T-cell (primary cell): ENCODE data around the gene B3GALNT1. TPM values are rescaled to one million over a fixed set of nuclear protein-coding genes. Genes with fewer than 3 reads are reported as not detected.

ENCODE experiments used
- ATAC-seq, 4 experiments: fragments of 200-7000 bp in 3 of 4; fragments of 150-1000 bp in 1 of 4; cut with Tn5 transposase; replicated peaks in 1 of 4; 1 replicate in 3 of 4; 2 replicates in 1 of 4; pipeline ENCODE4 v1.10.0; 2021; ENCODE audit warnings: moderate library complexity in 3 of 4, mild to moderate bottlenecking in 2 of 4, moderate number of reproducible peaks in 1 of 4
- CTCF ChIA-PET, 2 donors: fragments of 300-600 bp; sonication (Branson Sonifier 250); formaldehyde crosslinking; loops; one replicate each; lab custom pipeline; 2022; ENCODE audit warnings: antibody characterized with exemption in 2 of 2; lab: Charles Lee
- POLR2A ChIA-PET, 2 donors: fragments of 300-600 bp; sonication (Branson Sonifier 250); formaldehyde crosslinking; loops; one replicate each; lab custom pipeline; 2022; ENCODE audit warnings: antibody characterized with exemption in 2 of 2; lab: Charles Lee
- DNase-seq, 35 experiments: peaks; one replicate each; pipeline versions ENCODE4 v3.0.0 to v3.0.0-alpha.2; 2013 to 2023
- H3K27ac ChIP-seq: one replicate; pipeline ENCODE4 v1.5.1; 2013; ENCODE audit warnings: low read length
- H3K27me3 ChIP-seq, 2 experiments: replicated peaks in 1 of 2; 1 replicate in 1 of 2; 2 replicates in 1 of 2; pipeline versions ENCODE4 v1.6.1 to v1.7.0; 2013; ENCODE audit warnings: low read length in 1 of 2, mixed read lengths in 1 of 2; ENCODE audit not compliant: control insufficient read depth in 2 of 2, insufficient read depth in 2 of 2; ENCODE audit errors: extremely low read depth in 1 of 2
- H3K36me3 ChIP-seq, 2 donors: 1 replicate in 1 of 2; 2 replicates in 1 of 2; pipeline versions ENCODE4 v1.6.1 to v1.7.0; 2013; ENCODE audit warnings: low read length in 1 of 2; ENCODE audit not compliant: control insufficient read depth in 2 of 2, insufficient read depth in 1 of 2; ENCODE audit errors: extremely low read depth in 1 of 2
- H3K4me1 ChIP-seq, 2 experiments: 1 replicate in 1 of 2; 2 replicates in 1 of 2; pipeline versions ENCODE4 v1.6.1 to v1.7.0; 2013; ENCODE audit warnings: low read length in 2 of 2, mixed read lengths in 1 of 2; ENCODE audit not compliant: insufficient read depth in 2 of 2, control insufficient read depth in 1 of 2; ENCODE audit errors: extremely low read depth in 1 of 2
- H3K4me3 ChIP-seq, 2 donors: 1 replicate in 1 of 2; 2 replicates in 1 of 2; pipeline versions ENCODE4 v1.5.1 to v1.7.0; 2013; ENCODE audit warnings: mild to moderate bottlenecking in 2 of 2, low read length in 1 of 2, moderate library complexity in 1 of 2; ENCODE audit not compliant: control insufficient read depth in 1 of 2; ENCODE audit errors: extremely low read depth in 1 of 2
- H3K9me3 ChIP-seq: 2 replicates; pipeline ENCODE4 v1.7.0; 2013
- H3K27ac Mint-ChIP-seq, 2 donors: one replicate each; pipeline ENCODE4 v1.8.0; 2020 to 2021; ENCODE audit warnings: mild to moderate bottlenecking in 2 of 2, mixed read lengths in 2 of 2
- H3K27me3 Mint-ChIP-seq, 2 donors: one replicate each; pipeline ENCODE4 v1.8.0; 2021 to 2022; ENCODE audit warnings: mixed read lengths in 2 of 2
- H3K36me3 Mint-ChIP-seq: one replicate; pipeline ENCODE4 v1.8.0; 2021; ENCODE audit warnings: mixed read lengths
- H3K4me1 Mint-ChIP-seq, 3 donors: one replicate each; pipeline ENCODE4 v1.8.0; 2020 to 2022; ENCODE audit warnings: mixed read lengths in 3 of 3, mild to moderate bottlenecking in 1 of 3
- H3K4me3 Mint-ChIP-seq, 3 donors: one replicate each; pipeline ENCODE4 v1.8.0; 2020 to 2022; ENCODE audit warnings: mild to moderate bottlenecking in 3 of 3, mixed read lengths in 3 of 3, moderate library complexity in 3 of 3
- H3K9me3 Mint-ChIP-seq, 3 donors: one replicate each; pipeline ENCODE4 v1.8.0; 2020 to 2022; ENCODE audit warnings: mixed read lengths in 3 of 3
- WGBS: methylation state at CpG from one replicate; pipeline ENCODE4 v1.1.5; 2013; ENCODE audit warnings: missing lambda C conversion rate; ENCODE audit not compliant: insufficient coverage; 5-methylcytosine and 5-hydroxymethylcytosine counted together
- total RNA-seq, 35 experiments: library from RNA in 6 of 35; stranded (reverse) in 6 of 35; fragments of 120-200 nt in 1 of 35; gene quantifications; one replicate each; pipeline versions ENCODE4 v1.2.1 to v1.2.4 and lab custom pipeline; 2013 to 2026

The B3GALNT1 gene, protein sequence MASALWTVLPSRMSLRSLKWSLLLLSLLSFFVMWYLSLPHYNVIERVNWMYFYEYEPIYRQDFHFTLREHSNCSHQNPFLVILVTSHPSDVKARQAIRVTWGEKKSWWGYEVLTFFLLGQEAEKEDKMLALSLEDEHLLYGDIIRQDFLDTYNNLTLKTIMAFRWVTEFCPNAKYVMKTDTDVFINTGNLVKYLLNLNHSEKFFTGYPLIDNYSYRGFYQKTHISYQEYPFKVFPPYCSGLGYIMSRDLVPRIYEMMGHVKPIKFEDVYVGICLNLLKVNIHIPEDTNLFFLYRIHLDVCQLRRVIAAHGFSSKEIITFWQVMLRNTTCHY
- total RNA-seq (1 to 10 TPM in 1 of 5 donors, under 1 TPM in 4; 0.50 to 1.4 (median 0.60) TPM), total RNA-seq (lab: John Stamatoyannopoulos, UW) (0.06 to 2.8 (median 0.67) reads per million in 29 experiments)
- 0.52 TPM for total RNA-seq (2013)

DNA sequence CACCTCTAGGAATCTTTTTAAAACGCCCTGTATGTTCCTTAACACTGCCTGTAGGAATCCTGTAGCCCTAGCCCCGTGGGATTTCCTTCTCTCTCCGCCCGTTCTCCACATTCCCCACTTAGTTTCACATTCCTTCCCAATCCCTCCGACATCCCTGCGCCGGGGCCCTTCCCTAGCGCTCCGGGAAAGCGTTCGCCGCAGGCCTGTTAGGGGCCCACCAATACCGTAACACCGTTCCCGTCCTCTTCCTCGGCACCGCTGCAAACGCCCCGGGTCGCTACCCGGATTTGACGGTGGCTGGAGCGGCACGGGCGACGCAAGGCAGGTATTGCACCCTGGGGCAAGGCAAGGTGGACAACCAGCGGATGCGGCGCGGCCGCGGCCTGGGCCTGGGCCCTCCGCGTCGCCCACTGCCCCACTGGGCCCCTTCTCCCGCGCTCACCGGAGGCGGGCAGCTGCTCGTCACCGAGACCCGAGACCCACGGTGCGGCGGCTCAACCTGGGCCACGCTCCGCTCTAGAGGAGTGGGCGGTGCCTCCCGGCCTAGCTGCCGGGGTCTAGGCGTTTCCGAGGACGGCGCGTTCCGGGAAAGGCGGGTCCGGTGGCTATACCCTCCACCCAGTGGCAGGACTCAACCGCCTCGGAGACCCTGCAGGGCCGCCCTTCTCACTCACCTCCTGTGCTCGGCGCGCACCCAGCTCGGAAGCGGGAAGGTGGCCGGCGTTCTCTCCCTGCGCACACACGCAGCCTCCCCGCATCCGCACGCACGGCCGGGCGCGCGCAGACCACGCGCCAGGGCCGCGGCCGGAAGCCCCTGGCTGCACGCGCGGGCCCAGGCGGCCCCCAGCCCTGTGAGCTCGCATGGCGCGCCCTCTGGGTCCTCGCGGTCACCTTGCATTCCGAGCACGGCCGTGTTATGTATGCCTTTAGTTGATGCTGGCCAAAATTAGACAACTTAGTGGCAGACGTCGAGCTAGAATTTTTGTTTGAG, at the start of gene B3GALNT1:
Gene B3GALNT1, minus strand, starts transcription at position 789 of the 991 bp plus-strand sequence. CDS start 18,595 bp downstream, outside the sequence.
- peak within 1 kb of the TSS; percentile 39 to 77 for H3K4me3 ChIP-seq
- ATAC-seq (peak; percentile 54 to 68 (median 61)), DNase-seq (peak in 14 of 35 experiments; percentile 2 to 26 (median 7))
- Mint-ChIP-seq H3K9me3 (no peaks in the 10 kb centered on the region), H3K4me3 (peak within 1 kb of the TSS; percentile 59 to 63 (median 60)), H3K4me1 (peaks cover 6 to 12% (median 7%) of the 10 kb centered on the region in 3 donors), H3K27ac (no peak within 1 kb of the TSS), H3K27me3 (peaks cover 17 to 32% of the 10 kb centered on the region in 2 donors), H3K36me3 (no peaks in the 10 kb centered on the region)
- peaks cover 0 to 16% of the 10 kb centered on the region in 2 experiments for H3K27me3 ChIP-seq
- 7% methylated on average over 96 of the region's 97 CpGs for WGBS
- no peaks in the 10 kb centered on the region for H3K9me3 ChIP-seq
- no peak within 1 kb of the TSS for H3K27ac ChIP-seq
- no peaks in the 10 kb centered on the region for H3K36me3 ChIP-seq
- H3K4me1 ChIP-seq, result peaks cover 0 to 8% of the 10 kb centered on the region in 2 experiments
- CTCF ChIA-PET, result no interaction called here
- POLR2A ChIA-PET, result no interaction called here

DNA sequence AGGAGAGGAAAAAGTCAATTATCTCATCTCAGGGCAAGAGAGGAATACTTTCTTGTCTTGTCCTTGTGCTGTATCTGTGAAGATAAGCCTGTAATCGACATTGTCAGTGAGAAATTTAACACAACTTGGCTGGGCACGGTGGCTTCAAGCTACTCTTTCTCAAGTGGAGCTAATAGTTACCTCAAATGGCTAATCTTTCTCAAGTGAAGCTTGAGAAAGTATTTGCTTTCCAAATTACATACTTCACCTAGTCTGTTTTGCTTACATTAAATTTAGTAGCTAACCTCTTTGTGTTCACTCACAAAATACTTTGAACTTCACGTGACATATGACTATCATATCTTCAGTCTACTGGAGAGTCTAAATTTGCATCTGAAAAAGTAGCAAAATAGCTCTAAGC, 48.3 kb upstream of the B3GALNT1 start:
- Mint-ChIP-seq H3K27ac (no peak overlapping the region), H3K9me3 (no peaks in the 10 kb centered on the region), H3K4me1 (no peaks in the 10 kb centered on the region), H3K36me3 (no peaks in the 10 kb centered on the region), H3K4me3 (no peak overlapping the region), H3K27me3 (peaks cover 8 to 14% of the 10 kb centered on the region in 2 donors)
- CTCF ChIA-PET, result no interaction called here
- Histone ChIP-seq H3K9me3 (no peaks in the 10 kb centered on the region), H3K36me3 (no peaks in the 10 kb centered on the region), H3K4me3 (no peak overlapping the region), H3K27ac (no peak overlapping the region), H3K27me3 (no peaks in the 10 kb centered on the region), H3K4me1 (no peaks in the 10 kb centered on the region)
- 73% methylated on average over 3 of the region's 3 CpGs for WGBS
- ATAC-seq (no peak), DNase-seq (no peak)
- POLR2A ChIA-PET, result no interaction called here

DNA sequence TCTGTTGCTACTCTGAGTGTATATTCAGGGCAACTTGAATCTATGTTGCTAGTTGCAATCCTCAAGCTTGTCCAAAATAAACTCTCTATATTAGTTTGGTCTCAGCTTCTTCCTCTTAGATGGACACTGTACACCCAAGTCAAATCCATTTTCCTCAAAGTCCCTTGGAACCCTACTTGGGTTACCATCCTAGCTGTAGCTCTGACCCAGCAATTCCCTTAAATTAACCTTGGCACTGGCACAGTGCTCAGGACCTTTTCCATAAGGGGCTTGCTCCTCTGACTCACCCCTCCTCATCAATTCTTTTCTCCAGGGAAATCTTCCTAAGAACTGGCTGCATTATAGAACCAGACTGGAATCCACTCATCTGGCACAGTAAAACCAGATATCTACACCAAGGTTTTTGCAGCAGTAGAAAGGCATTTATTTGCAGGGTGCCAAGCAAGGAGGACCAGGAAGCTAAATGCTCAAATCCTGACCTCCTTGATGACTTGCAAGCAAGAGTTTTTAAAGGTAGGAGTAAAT, 44.9 kb upstream of the B3GALNT1 start:
- no peak for DNase-seq
- Histone ChIP-seq H3K27me3 (no peaks in the 10 kb centered on the region), H3K4me1 (no peaks in the 10 kb centered on the region), H3K4me3 (no peak overlapping the region), H3K9me3 (no peaks in the 10 kb centered on the region), H3K36me3 (no peaks in the 10 kb centered on the region), H3K27ac (no peak overlapping the region)
- CTCF ChIA-PET, result no interaction called here
- H3K27ac Mint-ChIP-seq, result no peak overlapping the region
- no peak overlapping the region for H3K4me3 Mint-ChIP-seq
- H3K9me3 Mint-ChIP-seq, result peaks cover 0 to 6% (median 0%) of the 10 kb centered on the region in 3 donors
- no peaks in the 10 kb centered on the region for H3K36me3 Mint-ChIP-seq
- POLR2A ChIA-PET, result no interaction called here
- H3K4me1 Mint-ChIP-seq, result no peaks in the 10 kb centered on the region
- ATAC-seq, result no peak
- peaks cover 5 to 8% of the 10 kb centered on the region in 2 donors for H3K27me3 Mint-ChIP-seq

DNA sequence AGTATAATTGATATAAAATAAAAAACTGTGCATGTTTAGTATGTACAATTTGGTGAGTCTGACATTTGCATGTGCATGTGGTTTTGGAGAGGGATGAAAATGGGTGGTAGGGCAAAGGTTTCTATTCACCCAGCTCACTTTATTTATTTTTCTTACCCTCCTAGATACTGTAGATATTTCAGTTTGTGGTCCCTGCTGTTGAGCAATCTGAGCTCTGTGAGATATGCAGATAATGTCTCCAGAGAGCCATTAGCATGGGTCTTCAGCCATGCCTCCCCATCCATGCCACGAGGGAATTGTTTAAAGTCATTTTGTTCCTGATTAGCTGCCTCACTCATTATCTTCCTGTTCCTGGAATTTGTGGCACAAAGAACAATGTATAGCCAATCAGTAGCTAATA, 44.4 kb upstream of the B3GALNT1 start:
- Mint-ChIP-seq H3K4me3 (no peak overlapping the region), H3K4me1 (no peaks in the 10 kb centered on the region), H3K9me3 (peaks cover 0 to 6% (median 0%) of the 10 kb centered on the region in 3 donors), H3K27me3 (peaks cover 7 to 8% of the 10 kb centered on the region in 2 donors), H3K27ac (no peak overlapping the region), H3K36me3 (no peaks in the 10 kb centered on the region)
- Histone ChIP-seq H3K4me1 (no peaks in the 10 kb centered on the region), H3K27me3 (no peaks in the 10 kb centered on the region), H3K27ac (no peak overlapping the region), H3K9me3 (no peaks in the 10 kb centered on the region), H3K4me3 (no peak overlapping the region), H3K36me3 (no peaks in the 10 kb centered on the region)
- ChIA-PET CTCF (no interaction called here), POLR2A (no interaction called here)
- DNase-seq (no peak), ATAC-seq (no peak)
- WGBS, result no CpG with 5 or more reads among the region's 1 CpG

DNA sequence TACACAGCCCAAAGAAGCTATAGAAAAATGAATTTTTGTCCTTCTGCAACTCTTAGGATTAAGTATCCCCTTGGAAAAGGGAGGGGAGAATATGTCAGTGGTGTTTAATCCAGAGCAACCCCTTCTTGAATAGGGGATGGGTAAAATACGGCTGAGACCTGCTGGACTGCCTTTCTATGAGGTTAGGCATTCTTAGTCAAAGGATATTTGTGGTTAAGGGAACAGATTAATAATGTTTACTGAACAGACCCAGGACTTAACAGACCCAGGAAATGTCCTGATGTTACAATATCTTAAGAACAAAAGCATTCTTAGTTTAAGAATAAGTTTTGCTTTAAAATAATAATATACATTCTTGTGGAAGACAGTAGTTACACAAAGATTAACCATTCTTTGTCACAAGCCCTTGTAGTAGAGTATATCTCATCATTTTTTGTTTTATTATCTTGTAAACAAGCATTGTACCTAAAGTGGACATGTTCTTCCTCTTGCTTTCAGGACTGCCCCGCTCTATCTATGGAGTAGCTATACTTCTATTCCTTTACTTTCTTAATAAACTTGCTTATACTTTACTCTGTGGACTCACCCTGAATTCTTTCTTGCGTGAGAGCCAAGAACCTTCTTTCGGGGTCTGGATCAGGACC, 43.8 kb upstream of the B3GALNT1 start:
- Mint-ChIP-seq H3K4me1 (no peaks in the 10 kb centered on the region), H3K9me3 (peaks cover 0 to 6% (median 3%) of the 10 kb centered on the region in 3 donors), H3K36me3 (no peaks in the 10 kb centered on the region), H3K4me3 (no peak overlapping the region), H3K27ac (no peak overlapping the region), H3K27me3 (peaks cover 7 to 8% of the 10 kb centered on the region in 2 donors)
- H3K36me3 ChIP-seq, result no peaks in the 10 kb centered on the region
- DNase-seq (no peak), ATAC-seq (no peak)
- WGBS, result 25% methylated on average over 1 of the region's 4 CpGs
- no peaks in the 10 kb centered on the region for H3K27me3 ChIP-seq
- no peak overlapping the region for H3K27ac ChIP-seq
- POLR2A ChIA-PET, result no interaction called here
- H3K9me3 ChIP-seq, result no peaks in the 10 kb centered on the region
- no peak overlapping the region for H3K4me3 ChIP-seq
- no peaks in the 10 kb centered on the region for H3K4me1 ChIP-seq
- CTCF ChIA-PET, result no interaction called here

DNA sequence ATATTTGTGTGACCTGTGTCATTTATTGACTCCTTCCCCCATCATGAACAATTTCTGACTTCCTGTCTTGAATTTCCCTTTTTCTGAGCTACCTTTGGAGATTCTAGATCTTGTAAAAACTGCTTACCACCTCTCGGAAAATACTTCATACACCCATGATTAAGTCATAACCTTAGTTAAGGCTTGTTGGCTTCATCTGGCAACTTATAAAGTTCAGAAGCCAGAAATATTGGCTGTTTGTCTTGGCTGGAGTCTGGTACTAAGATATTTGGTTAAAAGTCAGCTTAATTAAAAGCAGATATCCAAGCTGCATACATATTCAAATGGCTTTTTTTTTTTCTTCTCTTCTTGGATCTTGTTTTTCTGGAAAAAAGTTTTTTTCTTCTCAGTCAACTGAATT, 37.3 kb upstream of the B3GALNT1 start:
- WGBS, result no CpG with 5 or more reads among the region's 1 CpG
- peaks cover 0 to 8% (median 3%) of the 10 kb centered on the region in 3 donors for H3K9me3 Mint-ChIP-seq
- POLR2A ChIA-PET, result interaction anchor here in 1 of 2 donors (0.7 kb wide), 1 partner anchor 688 kb away, joined by 5 read pairs; no protein-coding TSS in a partner anchor

More for the DNA sequence above, 37.3 kb upstream of the B3GALNT1 start:
- DNase-seq (no peak), ATAC-seq (no peak)
- Histone ChIP-seq H3K27ac (no peak overlapping the region), H3K4me1 (no peaks in the 10 kb centered on the region), H3K27me3 (peaks cover 0 to 4% of the 10 kb centered on the region in 2 experiments), H3K36me3 (no peaks in the 10 kb centered on the region), H3K9me3 (no peaks in the 10 kb centered on the region), H3K4me3 (no peak overlapping the region)
- no peak overlapping the region for H3K27ac Mint-ChIP-seq
- no peaks in the 10 kb centered on the region for H3K36me3 Mint-ChIP-seq
- H3K4me3 Mint-ChIP-seq, result no peak overlapping the region
- no peaks in the 10 kb centered on the region for H3K4me1 Mint-ChIP-seq
- H3K27me3 Mint-ChIP-seq, result peaks cover 0 to 4% of the 10 kb centered on the region in 2 donors
- CTCF ChIA-PET, result no interaction called here
